NCI-H2196 treated with DMSO at 0.1 percent for 48 hours (cell line): ENCODE data around the gene WBP2NL.

Experiments
- DNase-seq: peaks from one replicate; lab custom pipeline; 2025; ENCODE audit not compliant: unreplicated experiment; lab: John Stamatoyannopoulos, UW

WBP2NL gene

GRCh38 chr22:42025421-42025820, 26.8 kb downstream of the WBP2NL start:
- no peak for DNase-seq

GRCh38 chr22:42026705-42027104, 28.1 kb downstream of the WBP2NL start:
- DNase-seq: no peak

- DNase-seq: no peak
Measured at GRCh38 chr22:42033263-42034181, 34.9 kb downstream of the WBP2NL start.

- no peak for DNase-seq
Measured at GRCh38 chr22:42035256-42035655, 36.7 kb downstream of the WBP2NL start.

GRCh38 chr22:42039271-42039670, 40.7 kb downstream of the WBP2NL start:
- no peak for DNase-seq

GRCh38 chr22:42041784-42042183, 43.2 kb downstream of the WBP2NL start:
- no peak for DNase-seq

- DNase-seq: no peak
Measured at GRCh38 chr22:42050641-42051180, 52.1 kb downstream of the WBP2NL start.

GRCh38 chr22:42052765-42053164, 54.2 kb downstream of the WBP2NL start:
- DNase-seq: no peak

GRCh38 chr22:42056757-42057511, 58.3 kb downstream of the WBP2NL start:
- DNase-seq: no peak

- no peak for DNase-seq
Measured at GRCh38 chr22:42060489-42060888, 61.9 kb downstream of the WBP2NL start.

GRCh38 chr22:42061041-42061440, 62.5 kb downstream of the WBP2NL start:
- DNase-seq: no peak

- DNase-seq: no peak
Measured at GRCh38 chr22:42062506-42063170, 64.0 kb downstream of the WBP2NL start.

GRCh38 chr22:42064629-42065028, 66.0 kb downstream of the WBP2NL start:
- no peak for DNase-seq

GRCh38 chr22:42065438-42066125, 67.0 kb downstream of the WBP2NL start:
- no peak for DNase-seq

- DNase-seq: no peak
Measured at GRCh38 chr22:42066126-42066761, 67.7 kb downstream of the WBP2NL start.

GRCh38 chr22:42066937-42067336, 68.3 kb downstream of the WBP2NL start:
- DNase-seq: no peak

GRCh38 chr22:42067671-42068251, 69.2 kb downstream of the WBP2NL start:
- no peak for DNase-seq

GRCh38 chr22:42068291-42068690, 69.7 kb downstream of the WBP2NL start:
- DNase-seq: no peak

- DNase-seq: no peak
Measured at GRCh38 chr22:42069801-42070516, 71.4 kb downstream of the WBP2NL start.
